Smooth muscle cell (in vitro differentiated cells): ENCODE data around the gene ZNF813. TPM values are rescaled to one million over a fixed set of nuclear protein-coding genes. Genes with fewer than 3 reads are reported as not detected.
"Not testable (repeated sequence)": the region's sequence is repeated elsewhere in the genome, so short reads cannot be mapped to it uniquely, and the experiment has no call there.

Source experiments
- DNase-seq: peaks from one replicate; lab custom pipeline; 2025; ENCODE audit not compliant: unreplicated experiment; lab: John Stamatoyannopoulos, UW
- H2AFZ ChIP-seq: fragments of 200-600 bp; sonication (generic); 2 replicates; pipeline ENCODE4 v1.6.0; 2016; ENCODE audit warnings: antibody characterized with exemption, low read depth, mild to moderate bottlenecking
- H3F3A ChIP-seq: fragments of 200-600 bp; sonication (generic); 2 replicates; pipeline ENCODE4 v1.6.0; 2017; ENCODE audit warnings: antibody characterized with exemption, low read depth
- H3K27ac ChIP-seq: fragments of 200-600 bp; sonication (generic); 2 replicates; pipeline ENCODE4 v1.5.1; 2016; ENCODE audit warnings: low read depth, mild to moderate bottlenecking
- H3K27me3 ChIP-seq: fragments of 200-600 bp; sonication (generic); 2 replicates; pipeline ENCODE4 v1.6.1; 2016; ENCODE audit warnings: low read depth, mild to moderate bottlenecking
- H3K36me3 ChIP-seq: fragments of 200-600 bp; sonication (generic); 2 replicates; pipeline ENCODE4 v1.5.1; 2016; ENCODE audit warnings: low read depth
- H3K4me1 ChIP-seq: fragments of 200-600 bp; sonication (generic); 2 replicates; pipeline ENCODE4 v1.5.1; 2016; ENCODE audit warnings: low read depth
- H3K4me2 ChIP-seq: fragments of 200-600 bp; sonication (generic); 2 replicates; pipeline ENCODE4 v1.6.0; 2016; ENCODE audit warnings: mild to moderate bottlenecking
- H3K4me3 ChIP-seq: fragments of 200-600 bp; sonication (generic); 2 replicates; pipeline ENCODE4 v1.5.1; 2016; ENCODE audit warnings: mild to moderate bottlenecking
- H3K79me2 ChIP-seq: fragments of 200-600 bp; sonication (generic); 2 replicates; pipeline ENCODE4 v1.6.0; 2016; ENCODE audit warnings: low read depth, mild to moderate bottlenecking
- H3K9ac ChIP-seq: fragments of 200-600 bp; sonication (generic); 2 replicates; pipeline ENCODE4 v1.6.0; 2016; ENCODE audit warnings: low read depth
- H3K9me3 ChIP-seq: fragments of 200-600 bp; sonication (generic); replicated peaks from 2 replicates; pipeline ENCODE4 v1.5.1; 2016; ENCODE audit warnings: low read depth
- H4K20me1 ChIP-seq: fragments of 200-600 bp; sonication (generic); 2 replicates; pipeline ENCODE4 v1.6.0; 2016; ENCODE audit warnings: low read depth
- CTCF ChIP-seq: fragments of 200-600 bp; sonication (generic); IDR thresholded peaks from 2 replicates; pipeline ENCODE4 v1.5.1; 2017; ENCODE audit warnings: borderline replicate concordance, mild to moderate bottlenecking, antibody characterized with exemption; ENCODE audit not compliant: insufficient read depth, poor library complexity, severe bottlenecking
- WGBS: methylation state at CpG from one replicate; pipeline ENCODE4 v1.1.7; 2016; ENCODE audit warnings: low lambda C conversion rate; 5-methylcytosine and 5-hydroxymethylcytosine counted together
- polyA plus RNA-seq: library from polyadenylated mRNA; unstranded; fragments of >200 nt; fragmentation: Nextera tagmentation; extraction: Ambion mirVana; gene quantifications from 2 replicates; pipeline ENCODE4 v1.2.1, GENCODE V29; 2016
- total RNA-seq: library from RNA; depleted of rRNA; stranded (reverse); fragments of >200 nt; gene quantifications from 2 replicates; pipeline ENCODE4 v1.2.3, GENCODE V29; 2014

ZNF813 gene
- total and polyA plus RNA-seq, 2 experiments from 2014 or later: 2.4 to 5.9 TPM

- Histone ChIP-seq H3K4me1 (no peaks in the 10 kb centered on the region), H3K27ac (no peak overlapping the region), H3F3A (no peaks in the 10 kb centered on the region), H3K4me3 (no peak overlapping the region), H3K9ac (no peak overlapping the region), H3K9me3 (no peaks in the 10 kb centered on the region), H2AFZ (no peak overlapping the region), H3K79me2 (no peaks in the 10 kb centered on the region), H3K4me2 (no peak overlapping the region), H4K20me1 (no peaks in the 10 kb centered on the region), H3K36me3 (no peaks in the 10 kb centered on the region), H3K27me3 (no peaks in the 10 kb centered on the region)
- TF ChIP-seq CTCF: no peak
- no peak for DNase-seq
- WGBS: 100% methylated on average over 2 of the region's 2 CpGs
Observed at GRCh38 chr19:53511357-53511756, 43.8 kb downstream of the ZNF813 start.

GRCh38 chr19:53511933-53512374, 44.4 kb downstream of the ZNF813 start:
- Histone ChIP-seq H3K4me1 (no peaks in the 10 kb centered on the region), H3F3A (no peaks in the 10 kb centered on the region), H3K9ac (no peak overlapping the region), H3K36me3 (no peaks in the 10 kb centered on the region), H4K20me1 (no peaks in the 10 kb centered on the region), H3K4me3 (no peak overlapping the region), H2AFZ (no peak overlapping the region), H3K79me2 (no peaks in the 10 kb centered on the region), H3K27ac (no peak overlapping the region), H3K4me2 (no peak overlapping the region), H3K27me3 (no peaks in the 10 kb centered on the region), H3K9me3 (no peaks in the 10 kb centered on the region)
- peak; percentile 69 for TF ChIP-seq CTCF
- 46% methylated on average over 10 of the region's 11 CpGs for WGBS
- DNase-seq: no peak

- H3K9ac ChIP-seq, H3K79me2 ChIP-seq, H4K20me1 ChIP-seq, H3F3A ChIP-seq, H3K9me3 ChIP-seq, H2AFZ ChIP-seq, H3K4me2 ChIP-seq, H3K36me3 ChIP-seq, DNase-seq, H3K27ac ChIP-seq, H3K4me3 ChIP-seq, H3K27me3 ChIP-seq, H3K4me1 ChIP-seq: not testable (repeated sequence)
- 96% methylated on average over 3 of the region's 3 CpGs for WGBS
Observed at GRCh38 chr19:53515047-53515446, 47.5 kb downstream of the ZNF813 start.

- Histone ChIP-seq H3K27me3 (no peaks in the 10 kb centered on the region), H3F3A (peaks cover 4% of the 10 kb centered on the region), H3K27ac (no peak overlapping the region), H2AFZ (peak overlapping the region; percentile 37), H3K9ac (no peak overlapping the region), H4K20me1 (no peaks in the 10 kb centered on the region), H3K79me2 (peaks cover 5% of the 10 kb centered on the region), H3K36me3 (no peaks in the 10 kb centered on the region), H3K4me3 (no peak overlapping the region), H3K4me1 (no peaks in the 10 kb centered on the region), H3K9me3 (no peaks in the 10 kb centered on the region), H3K4me2 (no peak overlapping the region)
- 51% methylated on average over 5 of the region's 5 CpGs for WGBS
- DNase-seq: no peak
- no peak for TF ChIP-seq CTCF
Observed at GRCh38 chr19:53517114-53517741, 49.7 kb downstream of the ZNF813 start.
